Bronchial epithelial cell (primary cell): ENCODE data around the gene FGFBP2. TPM values are rescaled to one million over a fixed set of nuclear protein-coding genes. Genes with fewer than 3 reads are reported as not detected.

Experiments
- DNase-seq: peaks from one replicate; pipeline ENCODE4 v3.0.0-alpha.2; 2010; ENCODE audit warnings: low read depth
- FAIRE-seq: peaks from 2 replicates; lab custom pipeline; 2011; peaks lifted over from hg19 to GRCh38; lab: Jason Lieb, UNC
- H3K27me3 ChIP-seq: 2 replicates; pipeline ENCODE4 v1.5.1; 2011; ENCODE audit warnings: low read length; ENCODE audit not compliant: control insufficient read depth, insufficient read depth
- H3K36me3 ChIP-seq: 2 replicates; pipeline ENCODE4 v1.5.1; 2011; ENCODE audit warnings: low read length; ENCODE audit not compliant: control insufficient read depth, insufficient read depth
- H3K4me3 ChIP-seq: 2 replicates; pipeline ENCODE4 v1.5.1; 2011; ENCODE audit warnings: mild to moderate bottlenecking, low read depth, low read length, control low read depth
- CTCF ChIP-seq: IDR thresholded peaks from 2 replicates; pipeline ENCODE4 v1.5.1; 2011; ENCODE audit warnings: mild to moderate bottlenecking, moderate library complexity, low read length, control low read depth, inconsistent platforms; ENCODE audit not compliant: insufficient read depth, severe bottlenecking
- total RNA-seq: library from RNA; depleted of rRNA; stranded (reverse); fragments of >200 nt; gene quantifications from 2 replicates; pipeline ENCODE4 v1.2.1, GENCODE V29; 2014

Gene FGFBP2
- total RNA-seq, 1 donor from 2014 or later, result not detected

GRCh38 chr4:15944895-15945294, 18.1 kb downstream of the FGFBP2 start:
- no peak for DNase-seq
- Histone ChIP-seq H3K36me3 (no peaks in the 10 kb centered on the region), H3K27me3 (no peaks in the 10 kb centered on the region), H3K4me3 (no peak overlapping the region)
- FAIRE-seq, result no peak
- no peak for TF ChIP-seq CTCF

GRCh38 chr4:15942283-15942682, 20.7 kb downstream of the FGFBP2 start:
- Histone ChIP-seq H3K27me3 (no peaks in the 10 kb centered on the region), H3K4me3 (no peak overlapping the region), H3K36me3 (no peaks in the 10 kb centered on the region)
- no peak for DNase-seq
- TF ChIP-seq CTCF, result no peak
- no peak for FAIRE-seq

- Histone ChIP-seq H3K4me3 (peak within 1 kb of the TSS; percentile 49), H3K27me3 (no peaks in the 10 kb centered on the region), H3K36me3 (peaks cover 4% of the 10 kb centered on the region)
- DNase-seq (no peak), FAIRE-seq (no peak)
- no peak for TF ChIP-seq CTCF
Measured at GRCh38 chr4:15938640-15939039, 24.3 kb downstream of the FGFBP2 start, which contains the start of gene FGFBP1. TSS of gene FGFBP1 (minus strand) at chr4:15938740. CDS start at chr4:15936632, 2,108 bp downstream.

- no peak for TF ChIP-seq CTCF
- H3K27me3 ChIP-seq, result no peaks in the 10 kb centered on the region
- FAIRE-seq (peak; percentile 7), DNase-seq (peak; percentile 90)
- peak overlapping the region; percentile 49 for H3K4me3 ChIP-seq
- H3K36me3 ChIP-seq, result peaks cover 4% of the 10 kb centered on the region
Measured at GRCh38 chr4:15938182-15938581, 24.8 kb downstream of the FGFBP2 start.

GRCh38 chr4:15936495-15936894, 26.5 kb downstream of the FGFBP2 start:
- peak; percentile 7 for TF ChIP-seq CTCF
- peak; percentile 86 for FAIRE-seq
- peak overlapping the region; percentile 49 for H3K4me3 ChIP-seq

More at GRCh38 chr4:15936495-15936894, 26.5 kb downstream of the FGFBP2 start:
- no peaks in the 10 kb centered on the region for H3K27me3 ChIP-seq
- H3K36me3 ChIP-seq, result peaks cover 4% of the 10 kb centered on the region
- DNase-seq, result peak; percentile 90
